Superior temporal gyrus (tissue), 1 donor: ENCODE results near the gene CDK5RAP2.
"Not testable (repeated sequence)": the region's sequence is repeated elsewhere in the genome, so short reads cannot be mapped to it uniquely, and the experiment has no call there.

Source experiments
- DNase-seq: peaks from one replicate; pipeline ENCODE4 v3.0.0-alpha.2; 2016; ENCODE audit errors: extremely low spot score

Gene CDK5RAP2

DNA sequence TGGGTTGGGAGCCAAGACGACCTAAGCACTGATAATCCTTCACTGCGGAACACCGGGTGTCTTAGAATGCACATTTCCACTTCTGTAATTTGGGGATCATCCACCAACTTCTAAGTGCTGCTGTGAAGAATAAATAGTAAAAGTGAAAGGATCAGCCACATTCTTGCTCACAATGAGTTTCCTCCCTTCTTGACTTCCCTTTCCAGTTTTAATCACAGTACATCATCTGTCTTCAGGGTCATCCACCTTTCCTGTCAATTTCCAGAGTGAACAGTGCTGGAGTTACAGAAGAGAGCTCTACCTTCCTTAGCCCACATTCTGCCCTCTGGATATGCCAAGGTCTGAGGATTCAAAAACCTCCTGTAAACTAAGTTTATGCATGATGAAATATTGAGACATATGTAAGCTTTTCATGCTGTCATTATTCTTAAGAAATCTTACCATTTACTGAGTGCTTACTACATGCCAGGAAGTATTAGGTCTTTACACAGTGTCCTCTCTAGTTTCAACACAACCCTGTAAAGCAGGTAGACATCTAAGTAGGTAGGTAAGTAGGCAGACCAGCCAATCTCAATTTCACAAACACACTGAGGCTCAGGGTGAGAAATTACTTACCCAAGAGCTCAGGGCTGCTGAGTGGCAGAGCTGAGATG is 105.2 kb downstream of the CDK5RAP2 start:
- no peak for DNase-seq

DNA sequence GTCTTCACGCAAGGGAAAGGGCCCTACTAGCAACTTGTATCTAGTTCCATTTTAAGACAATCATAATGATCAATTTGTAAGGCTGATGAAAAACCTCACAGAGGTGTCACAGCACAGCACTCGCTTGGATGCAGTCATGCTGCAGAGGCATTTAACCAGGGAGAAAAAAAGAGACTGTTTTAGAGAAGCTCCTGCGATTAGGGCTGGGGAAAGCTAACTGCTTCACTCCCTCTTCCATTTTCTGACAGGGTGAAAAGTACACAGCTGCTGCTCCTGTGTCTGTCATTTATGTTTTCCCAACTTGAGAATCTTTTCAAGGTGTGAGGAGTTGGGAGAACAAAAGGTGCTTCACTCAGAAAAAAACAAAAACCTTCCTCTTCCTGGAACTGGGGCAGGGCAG is 106.4 kb downstream of the CDK5RAP2 start:
- no peak for DNase-seq

DNA sequence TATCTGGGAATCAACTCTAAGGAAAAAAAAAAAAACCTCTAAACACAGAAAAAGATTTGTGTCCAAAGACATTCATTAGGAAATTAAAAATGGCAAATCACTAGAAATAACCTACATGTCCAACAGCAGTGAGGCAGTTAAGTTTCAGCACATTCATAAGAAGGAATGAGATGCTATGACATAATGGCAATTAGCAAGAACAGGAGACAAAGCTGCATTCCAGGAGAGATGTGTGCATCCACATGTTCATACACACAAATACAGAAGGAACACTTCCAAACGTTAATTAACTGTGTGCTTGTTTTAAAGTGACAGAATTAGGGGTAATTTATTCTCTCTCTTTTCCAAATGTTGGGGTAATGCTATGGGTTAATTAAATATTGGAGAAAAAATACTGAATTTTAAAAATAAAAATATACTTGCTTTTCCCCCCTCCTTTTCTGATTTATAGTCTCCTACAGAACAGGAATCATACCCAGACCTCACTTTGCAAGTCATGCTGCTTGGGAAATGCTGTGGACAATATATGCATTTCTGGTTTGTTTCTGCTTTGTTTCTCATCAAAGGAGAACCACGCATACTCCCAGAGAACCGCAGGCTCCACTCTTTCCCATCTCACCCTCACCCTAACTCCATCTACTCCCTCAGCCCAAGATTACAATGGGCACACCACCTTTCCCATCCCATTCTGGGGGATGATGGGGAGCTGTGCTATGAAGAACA is 114.1 kb downstream of the CDK5RAP2 start:
- DNase-seq, result no peak

DNA sequence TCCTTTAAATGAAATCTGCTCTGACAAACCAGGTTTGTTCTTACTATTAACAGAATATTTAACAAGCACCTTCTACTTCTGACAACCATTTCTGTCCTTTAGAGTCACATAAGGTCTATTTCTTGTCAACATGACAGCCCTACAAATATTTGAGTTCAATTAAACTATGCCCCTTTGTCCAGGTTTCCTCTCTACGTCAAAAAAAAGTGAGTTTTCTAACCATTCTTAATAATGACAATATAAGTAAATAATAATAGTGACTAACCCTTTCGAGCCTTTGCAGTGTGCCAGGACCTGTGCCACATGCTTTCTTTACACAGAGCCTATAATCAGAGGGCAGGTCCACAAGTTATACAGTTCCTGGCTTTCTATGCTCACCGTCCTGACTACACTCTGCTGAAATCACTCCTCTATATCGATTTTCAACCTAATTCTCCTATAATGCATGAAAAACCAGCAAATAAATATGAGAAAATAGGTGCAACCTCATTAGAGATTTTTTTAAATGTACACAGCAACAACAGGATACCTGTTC is 115.0 kb downstream of the CDK5RAP2 start:
- no peak for DNase-seq

DNA sequence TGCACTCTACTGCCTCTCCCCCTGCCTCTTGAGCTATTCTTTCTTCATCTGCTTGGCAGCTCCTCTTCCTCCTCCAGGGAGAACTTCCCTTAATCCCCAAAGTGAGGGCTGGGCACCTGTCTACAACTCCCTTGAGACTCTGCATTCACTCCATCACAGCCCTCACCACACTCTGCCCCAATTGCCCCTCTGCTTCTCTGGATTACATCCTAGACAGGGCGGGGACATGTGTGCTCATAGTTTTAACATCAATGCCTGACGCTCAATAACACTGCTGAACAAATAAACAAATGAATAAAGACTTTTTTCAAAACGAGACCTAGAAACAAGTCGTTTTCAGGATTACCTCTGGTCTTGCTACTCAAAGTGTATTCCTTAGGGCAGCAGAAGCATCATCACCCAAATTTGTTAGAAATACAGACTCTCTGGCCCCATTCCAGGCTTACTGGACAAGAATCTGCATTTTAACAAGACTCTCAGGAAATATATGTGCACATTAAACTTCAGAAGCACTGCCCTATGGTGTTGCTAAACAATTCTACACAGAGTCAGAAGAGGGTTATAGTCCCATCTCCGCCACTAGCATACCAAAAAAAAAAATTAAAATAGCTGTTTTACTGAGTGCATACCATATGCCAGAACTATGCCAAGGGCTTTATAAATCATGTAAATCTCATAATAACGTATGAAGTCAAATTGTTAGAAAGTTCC is 115.6 kb downstream of the CDK5RAP2 start:
- DNase-seq, result no peak

DNA sequence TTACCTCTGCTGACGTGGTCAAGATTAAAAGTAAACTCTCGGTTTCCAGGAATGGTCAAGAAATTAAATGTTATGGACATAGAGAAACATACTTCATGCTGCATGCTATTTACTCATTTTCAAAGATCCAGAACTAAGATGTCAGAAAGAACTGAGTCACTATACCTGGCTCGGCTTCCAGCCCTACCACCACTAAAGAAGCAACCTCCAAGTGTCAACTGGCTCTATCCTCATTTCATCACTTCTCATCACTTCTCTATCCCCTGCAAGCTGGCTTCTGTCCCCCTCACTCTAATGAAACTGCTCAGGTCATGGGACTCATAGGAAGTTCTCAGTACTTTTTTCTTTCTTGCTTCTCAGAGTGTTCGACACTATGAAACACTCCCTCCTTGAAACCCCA is 116.2 kb downstream of the CDK5RAP2 start:
- no peak for DNase-seq

DNA sequence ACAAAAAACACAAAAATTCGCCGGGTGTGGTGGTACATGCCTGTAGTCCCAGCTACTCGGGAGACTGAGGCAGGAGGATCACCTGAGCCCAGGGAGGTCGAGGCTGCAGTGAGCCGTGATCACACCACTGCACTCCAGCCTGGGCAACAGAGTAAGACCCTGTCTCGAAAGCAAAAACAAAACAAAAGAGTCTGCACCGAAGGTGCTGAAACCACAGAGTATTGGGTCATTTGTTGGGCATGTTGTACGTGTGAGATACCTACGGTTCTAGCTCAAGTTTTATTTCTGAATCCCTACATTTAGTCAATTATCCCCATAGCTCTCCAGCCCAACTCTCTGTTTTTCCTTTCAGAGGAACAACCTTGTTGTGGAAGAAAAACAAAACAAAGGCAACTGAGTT is 118.3 kb downstream of the CDK5RAP2 start:
- not testable (repeated sequence) for DNase-seq

DNA sequence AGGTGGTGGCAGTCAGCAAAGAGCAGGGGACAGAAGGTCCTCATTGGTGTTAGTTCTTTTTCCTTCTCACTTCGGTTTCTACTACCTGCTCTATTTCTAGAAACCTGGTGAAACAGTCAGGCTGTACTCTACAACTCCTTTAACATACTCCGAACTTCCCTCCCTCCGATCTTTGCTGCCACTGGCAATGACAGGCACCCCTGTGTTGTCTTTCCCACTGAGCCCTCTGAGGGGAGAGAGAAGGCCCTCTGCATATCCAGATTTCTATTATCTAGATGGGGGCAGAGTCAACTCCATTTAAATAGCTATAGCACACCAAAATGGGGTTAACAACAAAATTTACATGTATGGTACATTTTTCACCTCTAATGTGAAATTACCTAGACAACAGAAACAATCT is 123.7 kb downstream of the CDK5RAP2 start:
- no peak for DNase-seq

DNA sequence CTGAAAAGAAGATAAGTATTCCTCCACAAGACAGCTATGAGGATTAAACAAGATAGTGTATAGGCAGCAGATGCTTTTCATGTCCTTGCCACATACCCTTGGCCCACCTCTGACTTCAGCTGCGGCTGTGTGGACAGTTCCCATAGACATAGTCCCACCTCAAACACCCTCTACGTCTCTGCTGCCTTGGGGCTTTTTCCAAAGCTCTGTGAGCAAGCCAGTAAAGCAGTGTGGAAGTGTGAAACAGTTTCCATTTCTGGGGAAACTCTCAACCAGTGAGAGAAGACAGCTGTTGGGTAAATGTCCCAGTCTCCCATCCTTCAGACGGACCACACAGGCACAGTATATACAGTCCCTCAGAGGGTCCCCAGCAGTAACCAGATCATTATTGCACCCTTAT is 125.5 kb downstream of the CDK5RAP2 start:
- DNase-seq, result no peak

DNA sequence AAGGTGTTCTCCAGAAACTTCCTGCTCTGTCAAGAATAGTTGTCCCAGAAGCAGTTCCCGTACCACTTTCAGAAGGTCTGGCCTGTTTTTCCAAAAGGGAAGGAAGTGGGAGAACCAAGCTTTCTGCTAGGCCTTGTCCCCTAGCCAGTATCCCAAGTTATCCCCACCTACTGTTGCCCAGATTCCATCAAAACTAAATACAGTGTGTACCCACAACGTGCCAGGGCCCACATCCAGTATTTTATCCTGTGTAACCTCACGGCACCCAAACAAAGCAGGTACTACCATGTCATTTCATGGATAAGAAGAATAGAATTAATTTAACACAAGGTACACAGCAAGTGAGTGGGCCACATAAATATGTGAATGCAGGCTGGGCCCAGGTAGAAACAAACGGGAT is 126.2 kb downstream of the CDK5RAP2 start:
- DNase-seq, result no peak

DNA sequence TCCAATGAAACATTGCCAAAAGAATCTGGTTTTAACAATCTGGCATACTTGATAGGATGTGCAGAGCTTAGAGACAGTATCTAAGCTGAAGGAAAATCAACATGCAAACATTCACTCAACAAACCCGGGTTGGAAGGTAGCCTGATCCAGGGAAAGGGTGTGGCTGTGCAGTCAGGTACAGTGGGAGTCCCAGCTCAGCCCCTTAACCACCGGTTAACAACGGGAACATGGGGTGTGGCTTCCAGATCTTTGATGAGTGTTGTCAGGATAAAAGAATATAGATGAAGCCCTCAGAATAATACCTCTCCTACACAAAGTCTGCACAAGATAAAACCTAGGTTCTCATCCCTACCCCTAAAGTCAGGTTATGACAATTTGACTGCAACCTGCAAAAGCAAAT is 127.3 kb downstream of the CDK5RAP2 start:
- DNase-seq, result no peak

DNA sequence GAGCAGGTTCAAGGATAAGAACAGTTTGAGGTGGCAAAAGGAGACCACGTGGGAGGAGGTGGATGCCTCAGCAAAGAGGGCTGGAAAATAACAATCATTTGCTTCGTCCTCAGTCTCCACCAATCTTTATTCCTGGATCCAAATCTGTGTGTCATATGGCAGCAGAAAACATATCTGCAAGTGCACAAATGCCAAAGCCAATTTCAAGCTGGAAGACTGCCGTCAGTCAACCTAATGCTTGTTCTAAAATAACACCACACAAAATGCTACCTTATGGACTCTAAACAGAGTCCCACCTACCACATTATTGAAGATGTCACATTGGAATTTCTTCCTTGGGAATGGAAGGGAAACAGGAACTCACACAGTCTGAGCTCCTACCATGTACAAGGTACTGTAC is 129.1 kb downstream of the CDK5RAP2 start:
- no peak for DNase-seq

DNA sequence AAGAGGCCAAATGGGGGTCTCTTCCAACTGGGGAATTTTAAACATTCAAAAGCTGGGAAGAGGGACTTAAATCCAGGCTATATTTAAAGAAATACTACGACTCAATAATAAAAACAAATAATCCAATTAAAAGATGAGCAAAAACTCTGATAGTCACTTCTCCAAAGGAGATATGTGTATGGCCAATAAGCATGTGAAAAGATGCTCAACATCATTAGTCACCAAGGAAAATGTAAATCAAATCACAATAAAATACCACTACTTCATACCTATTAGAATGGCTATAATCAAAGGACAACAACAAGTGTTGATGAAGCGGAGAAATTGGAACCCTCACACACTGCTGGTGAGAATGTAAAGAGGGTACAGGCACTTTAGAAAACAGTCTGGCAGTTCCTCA is 130.4 kb downstream of the CDK5RAP2 start:
- DNase-seq, result no peak

DNA sequence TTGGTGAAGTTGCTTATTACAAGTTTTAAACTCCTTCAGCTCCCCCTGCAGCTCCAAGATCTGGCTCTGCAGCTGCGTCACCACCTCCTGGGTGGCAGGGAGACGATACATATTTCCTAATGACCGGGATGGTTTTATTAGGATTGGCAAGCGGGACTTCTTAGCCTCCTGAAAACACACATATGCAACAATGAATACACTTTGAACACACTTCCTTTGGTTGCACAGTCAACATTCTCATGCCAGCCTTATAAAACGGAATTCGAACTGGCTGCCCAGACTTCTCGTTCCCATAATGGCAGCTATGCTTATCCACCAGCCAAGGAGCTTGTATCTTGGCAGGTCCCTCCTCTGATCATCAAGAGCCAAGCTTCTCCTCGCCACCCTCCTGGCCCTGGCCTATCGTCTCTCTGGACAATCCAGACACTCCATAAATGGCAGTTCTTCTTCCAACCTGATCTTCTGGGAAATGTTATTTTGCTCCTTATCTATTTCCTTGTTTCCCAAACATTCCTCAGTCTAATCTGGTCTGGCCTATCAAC is 131.9 kb downstream of the CDK5RAP2 start:
- no peak for DNase-seq

DNA sequence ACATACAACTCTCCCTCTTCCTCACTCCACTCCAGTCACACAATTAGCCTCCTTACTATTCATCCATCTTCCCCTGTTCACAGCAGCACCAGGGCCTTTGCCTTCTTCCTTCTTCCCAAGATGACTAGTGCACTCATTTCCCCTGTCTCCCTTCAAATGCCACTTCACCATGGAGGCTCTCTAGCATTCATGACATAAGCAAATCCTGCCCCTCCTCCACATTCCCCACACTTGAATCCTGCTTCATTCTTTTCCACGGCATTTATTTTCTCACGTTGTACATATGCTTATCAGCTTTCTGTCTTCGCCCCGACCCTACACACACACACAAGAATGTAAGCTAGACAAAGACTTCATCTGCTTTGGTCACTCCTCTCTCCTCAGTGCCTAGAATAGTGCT is 133.3 kb downstream of the CDK5RAP2 start:
- DNase-seq, result no peak

DNA sequence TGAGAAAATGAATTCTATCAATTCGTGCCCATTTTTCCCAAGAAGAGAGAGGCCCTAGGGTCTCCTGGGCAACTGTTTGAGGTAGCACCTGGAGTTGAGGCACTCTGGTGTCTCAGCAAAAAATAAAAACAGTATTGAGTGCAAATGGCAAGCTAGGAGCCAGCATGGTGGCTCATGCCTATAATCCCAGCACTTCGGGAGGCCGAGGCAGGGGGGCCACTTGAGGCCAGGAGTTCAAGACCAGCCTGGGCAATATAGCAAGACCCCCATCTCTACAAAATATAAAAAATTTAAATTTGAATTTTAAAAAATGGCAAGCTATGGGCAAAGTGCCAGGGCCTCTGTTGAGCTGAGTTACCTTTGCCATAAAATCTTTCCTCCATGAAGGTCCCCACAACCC is 136.0 kb downstream of the CDK5RAP2 start:
- DNase-seq, result no peak

DNA sequence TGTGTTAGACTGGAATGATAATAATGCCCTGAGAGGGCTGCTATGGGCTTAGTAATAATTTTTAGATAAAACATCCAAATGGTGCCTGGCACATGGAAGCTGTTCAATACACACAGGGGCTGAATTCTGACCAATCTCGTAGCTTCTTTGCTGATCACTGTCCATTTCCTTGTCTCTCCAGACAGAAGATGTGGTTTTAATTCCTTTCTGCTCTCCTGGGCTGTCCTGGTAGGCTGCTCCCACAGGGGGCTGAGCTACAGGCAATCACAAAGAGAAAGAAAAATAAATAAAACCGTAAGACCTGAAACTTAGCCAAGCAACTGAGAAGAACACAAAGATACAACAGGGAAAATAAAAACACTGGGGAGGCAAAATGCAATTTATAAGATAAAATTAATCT is 136.5 kb downstream of the CDK5RAP2 start:
- DNase-seq, result no peak

DNA sequence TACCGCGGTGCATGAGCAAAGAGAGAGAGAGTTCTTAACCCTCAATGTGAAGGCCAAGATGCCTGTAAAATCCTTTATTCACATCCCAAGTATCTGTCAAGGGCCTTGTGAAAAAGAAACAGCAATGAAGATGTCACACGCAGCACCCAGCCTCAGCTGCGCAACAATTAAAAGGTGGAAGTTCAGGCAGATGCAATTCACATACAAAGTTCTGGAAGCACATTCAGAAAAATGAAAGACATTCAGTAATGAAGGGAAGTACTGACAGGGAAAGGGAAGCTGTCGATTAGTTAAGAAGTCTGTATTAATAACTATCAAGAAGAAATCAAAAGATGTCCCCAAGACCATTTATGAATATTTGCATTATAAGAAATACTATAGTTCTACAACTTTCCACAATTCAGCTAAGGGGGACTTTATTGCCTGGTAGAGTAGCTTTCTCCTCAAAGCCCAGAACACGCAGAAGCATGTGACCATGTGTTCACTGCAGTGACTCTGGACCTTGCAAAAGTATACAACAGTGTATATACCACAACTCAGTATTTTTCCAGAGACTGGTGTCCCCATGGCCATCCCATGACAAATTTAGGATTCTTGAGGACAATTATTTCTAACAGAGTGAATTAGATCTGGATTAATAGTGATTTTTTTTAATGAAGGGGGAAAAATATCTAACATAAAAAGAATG is 137.5 kb downstream of the CDK5RAP2 start:
- DNase-seq, result no peak

DNA sequence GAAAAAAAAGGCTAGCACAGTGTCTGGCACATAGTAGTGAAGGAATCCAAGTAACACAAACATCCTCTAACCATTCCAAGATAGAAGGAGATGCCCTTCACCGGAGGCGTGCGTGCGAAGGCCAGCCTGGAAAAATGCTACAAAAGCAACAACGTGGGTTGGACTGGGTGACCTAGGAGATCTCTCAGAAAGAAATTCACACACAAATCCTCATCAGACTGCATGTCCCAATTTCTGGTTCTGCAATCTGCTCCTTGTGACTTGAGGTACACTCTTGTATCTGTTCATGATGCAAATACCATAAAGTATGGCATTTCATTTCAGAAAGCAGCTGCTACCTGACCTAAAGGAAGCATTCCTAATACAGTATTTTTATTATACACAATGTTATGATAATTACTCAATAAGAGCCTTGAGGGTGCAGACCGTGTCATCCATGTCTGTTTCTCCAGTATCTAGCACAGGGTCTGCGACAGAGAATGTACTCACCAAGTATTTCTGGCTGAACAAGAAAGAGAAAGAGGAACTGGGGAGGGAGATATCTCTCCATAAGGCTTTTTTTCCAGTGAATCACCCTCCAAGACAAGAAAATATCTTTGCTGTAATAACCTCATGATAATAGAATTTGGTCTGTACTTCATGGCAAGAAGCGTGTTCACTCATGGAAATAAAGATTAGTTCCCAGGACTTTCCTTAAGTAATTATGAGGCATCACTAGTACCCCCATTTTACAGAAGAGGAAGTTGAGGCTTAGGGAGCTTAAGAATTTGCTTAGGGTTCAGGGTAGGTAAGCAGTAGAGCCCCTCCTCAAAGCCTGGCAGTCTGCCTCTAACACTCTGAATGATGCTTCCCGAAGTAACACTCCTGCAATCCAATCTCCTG is 138.3 kb downstream of the CDK5RAP2 start:
- DNase-seq, result no peak

DNA sequence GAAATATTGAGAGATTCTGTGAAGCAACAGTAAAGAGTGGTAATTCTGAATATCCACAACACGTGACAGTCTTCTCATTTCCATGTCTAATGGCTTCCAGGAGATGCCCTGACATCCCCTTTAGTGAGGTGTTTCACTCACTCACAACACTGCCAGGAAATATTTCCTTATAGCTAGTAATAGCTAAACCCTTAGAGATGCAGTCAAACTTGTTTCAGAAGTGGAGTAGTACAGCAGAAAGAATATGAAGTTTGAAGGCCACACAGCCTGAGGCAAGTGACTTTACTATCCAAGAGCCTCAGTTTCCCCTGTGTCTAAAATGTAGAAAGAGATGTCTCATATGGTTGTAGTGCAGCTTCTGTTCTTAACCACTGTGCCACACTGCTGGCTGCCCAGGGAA is 139.2 kb downstream of the CDK5RAP2 start:
- no peak for DNase-seq

DNA sequence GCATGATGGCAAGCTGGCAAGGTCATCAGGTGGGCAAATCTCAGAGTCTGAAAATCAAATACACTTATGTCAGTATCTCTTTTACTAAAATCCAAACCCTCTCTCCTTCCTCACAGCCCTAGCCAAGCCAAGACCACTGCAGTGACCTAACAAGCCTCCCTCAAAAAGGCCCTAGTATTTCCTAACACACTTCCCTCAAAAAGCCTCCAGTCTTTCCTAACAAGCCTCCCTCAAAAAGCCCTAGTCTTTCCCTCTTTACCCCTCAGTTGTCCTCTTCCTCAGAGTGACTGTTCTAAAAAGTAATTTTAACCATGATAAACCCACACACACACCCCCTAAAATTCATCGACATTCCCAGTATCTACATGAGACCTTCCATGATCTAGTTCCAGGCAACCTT is 140.0 kb downstream of the CDK5RAP2 start:
- DNase-seq, result no peak
